IMR-90 (cell line): Measurements from ENCODE around the gene IQSEC3. TPM values are rescaled to one million over a fixed set of nuclear protein-coding genes. Genes with fewer than 3 reads are reported as not detected.

Experiments
- ATAC-seq: fragments of 200-7000 bp; cut with Tn5 transposase; 2 replicates; pipeline ENCODE4 v1.9.1; 2020; ENCODE audit warnings: low read depth, mild to moderate bottlenecking, moderate library complexity
- BruUV-seq: library from RNA; stranded (reverse); fragments of 400-500 nt; replicated peaks from 2 replicates; lab custom pipeline; 2021; lab: Mats Ljungman, UMichigan
- CTCF ChIA-PET: fragments of 300-600 bp; formaldehyde crosslinking; extraction: SDS; loops from one replicate; lab custom pipeline; 2021; ENCODE audit warnings: antibody characterized with exemption; lab: Yijun Ruan, JAX
- POLR2A ChIA-PET: fragments of 300-600 bp; sonication (Branson Sonifier 250); formaldehyde crosslinking; loops from one replicate; lab custom pipeline; 2022; ENCODE audit warnings: antibody characterized with exemption; ENCODE audit not compliant: unreplicated experiment; lab: Charles Lee
- DNase-seq: peaks from one replicate; pipeline ENCODE4 v3.0.0; 2013
- H2AFZ ChIP-seq: replicated peaks from 2 replicates; pipeline ENCODE3; 2013; ENCODE audit warnings: low read length, mild to moderate bottlenecking; ENCODE audit not compliant: poor library complexity
- H2AK5ac ChIP-seq: 2 replicates; pipeline ENCODE4 v1.6.1; 2013; ENCODE audit warnings: low read depth, low read length, inconsistent platforms
- H2AK9ac ChIP-seq: replicated peaks from 2 replicates; pipeline ENCODE3; 2013; ENCODE audit warnings: mild to moderate bottlenecking, low read depth, low read length, moderate library complexity; ENCODE audit not compliant: poor library complexity
- H2BK120ac ChIP-seq: 2 replicates; pipeline ENCODE4 v1.6.1; 2013; ENCODE audit warnings: low read depth, low read length, inconsistent platforms
- H2BK15ac ChIP-seq: 3 replicates; pipeline ENCODE4 v1.6.1; 2013; ENCODE audit warnings: low read depth, low read length, inconsistent platforms
- H2BK20ac ChIP-seq: 2 replicates; pipeline ENCODE4 v1.6.1; 2013; ENCODE audit warnings: low read depth, mild to moderate bottlenecking, inconsistent platforms, low read length, moderate library complexity
- H2BK5ac ChIP-seq: 2 replicates; pipeline ENCODE4 v1.6.1; 2013; ENCODE audit warnings: mild to moderate bottlenecking, low read depth, low read length, inconsistent platforms; ENCODE audit not compliant: poor library complexity, severe bottlenecking
- H3K14ac ChIP-seq: replicated peaks from 2 replicates; pipeline ENCODE4 v1.6.1; 2013; ENCODE audit warnings: low read depth, low read length, inconsistent platforms
- H3K18ac ChIP-seq: 2 replicates; pipeline ENCODE4 v1.6.1; 2013; ENCODE audit warnings: low read depth, low read length, control low read depth
- H3K23ac ChIP-seq: 2 replicates; pipeline ENCODE4 v1.6.1; 2013; ENCODE audit warnings: low read depth, low read length, inconsistent platforms
- H3K27ac ChIP-seq: 2 replicates; pipeline ENCODE4 v1.5.1; 2013; ENCODE audit warnings: mild to moderate bottlenecking, control low read depth, low read length; ENCODE audit not compliant: insufficient read depth
- H3K27me3 ChIP-seq: 2 replicates; pipeline ENCODE4 v1.6.1; 2013; ENCODE audit warnings: low read length; ENCODE audit not compliant: control insufficient read depth, insufficient read depth
- H3K36me3 ChIP-seq: 2 replicates; pipeline ENCODE4 v1.6.1; 2013; ENCODE audit warnings: low read length, mixed read lengths; ENCODE audit not compliant: control insufficient read depth, insufficient read depth
- H3K4ac ChIP-seq: 2 replicates; pipeline ENCODE4 v1.6.1; 2013; ENCODE audit warnings: low read depth, low read length, inconsistent platforms
- H3K4me1 ChIP-seq: 2 replicates; pipeline ENCODE4 v1.6.1; 2013; ENCODE audit warnings: low read length, mixed read lengths; ENCODE audit not compliant: control insufficient read depth, insufficient read depth
- H3K4me2 ChIP-seq: 2 replicates; pipeline ENCODE4 v1.6.1; 2013; ENCODE audit warnings: low read depth, mild to moderate bottlenecking, control low read depth, low read length, moderate library complexity
- H3K4me3 ChIP-seq: 2 replicates; pipeline ENCODE4 v1.5.1; 2013; ENCODE audit warnings: low read depth, mild to moderate bottlenecking, control low read depth, low read length, moderate library complexity; ENCODE audit not compliant: insufficient read depth
- H3K56ac ChIP-seq: 2 replicates; pipeline ENCODE4 v1.6.1; 2013; ENCODE audit warnings: low read length, inconsistent platforms; ENCODE audit not compliant: insufficient read depth; ENCODE audit errors: extremely low read depth
- H3K79me1 ChIP-seq, 2 experiments: 2 replicates each; pipeline ENCODE4 v1.6.1; 2013; ENCODE audit warnings: low read length in 2 of 2, inconsistent platforms in 1 of 2, low read depth in 1 of 2
- H3K9ac ChIP-seq: 2 replicates; pipeline ENCODE4 v1.6.1; 2013; ENCODE audit warnings: low read depth, low read length, control low read depth
- H3K9me1 ChIP-seq: 2 replicates; pipeline ENCODE4 v1.6.1; 2013; ENCODE audit warnings: low read length, inconsistent platforms; ENCODE audit not compliant: insufficient read depth
- H3K9me3 ChIP-seq: 2 replicates; pipeline ENCODE4 v1.6.1; 2013; ENCODE audit warnings: low read length; ENCODE audit not compliant: control insufficient read depth, insufficient read depth
- H4K20me1 ChIP-seq: 2 replicates; pipeline ENCODE4 v1.6.1; 2013; ENCODE audit warnings: low read length, inconsistent platforms; ENCODE audit not compliant: insufficient read depth
- H4K5ac ChIP-seq: 2 replicates; pipeline ENCODE4 v1.6.1; 2013; ENCODE audit warnings: mild to moderate bottlenecking, low read depth, low read length, control low read depth
- H4K8ac ChIP-seq, 2 experiments: 2 replicates each; pipeline ENCODE4 v1.6.1; 2013; ENCODE audit warnings: low read depth in 2 of 2, low read length in 2 of 2, control low read depth in 1 of 2, inconsistent platforms in 1 of 2
- H4K91ac ChIP-seq: 2 replicates; pipeline ENCODE4 v1.6.1; 2013; ENCODE audit warnings: low read depth, low read length, inconsistent platforms; ENCODE audit not compliant: insufficient read depth
- BHLHE40 ChIP-seq: fragments of 150-350 bp; IDR thresholded peaks from 2 replicates; pipeline ENCODE4 v1.6.1; 2016; ENCODE audit warnings: mild to moderate bottlenecking, low read depth, low read length
- CEBPB ChIP-seq: IDR thresholded peaks from 2 replicates; pipeline ENCODE4 v1.6.1; 2012; ENCODE audit warnings: low read depth, low read length, improper control_type of control experiment
- CHD1 ChIP-seq: IDR thresholded peaks from 2 replicates; pipeline ENCODE4 v1.6.1; 2012; ENCODE audit warnings: low read depth, low read length, improper control_type of control experiment
- CTCF ChIP-seq: conservative IDR thresholded peaks from 2 replicates; pipeline ENCODE4 v1.5.1; 2012; ENCODE audit warnings: mild to moderate bottlenecking, low read depth, low read length, improper control_type of control experiment
- ELK1 ChIP-seq: fragments of 150-350 bp; IDR thresholded peaks from 2 replicates; pipeline ENCODE4 v1.6.1; 2016; ENCODE audit warnings: low read depth, mild to moderate bottlenecking, low read length, moderate library complexity, borderline replicate concordance
- FOS ChIP-seq: fragments of 150-350 bp; IDR thresholded peaks from 2 replicates; pipeline ENCODE4 v1.6.1; 2016; ENCODE audit warnings: low read depth, low read length
- MAFK ChIP-seq: IDR thresholded peaks from 2 replicates; pipeline ENCODE4 v1.6.1; 2012; ENCODE audit warnings: low read depth, low read length, improper control_type of control experiment
- MAZ ChIP-seq: IDR thresholded peaks from 2 replicates; pipeline ENCODE4 v1.6.1; 2012; ENCODE audit warnings: low read depth, mild to moderate bottlenecking, low read length, improper control_type of control experiment, moderate library complexity, borderline replicate concordance
- MXI1 ChIP-seq: IDR thresholded peaks from 2 replicates; pipeline ENCODE4 v1.6.1; 2012; ENCODE audit warnings: low read depth, mild to moderate bottlenecking, low read length, moderate library complexity, borderline replicate concordance
- NFE2L2 ChIP-seq: fragments of 150-350 bp; IDR thresholded peaks from 2 replicates; pipeline ENCODE4 v1.6.1; 2016; ENCODE audit warnings: low read depth, mild to moderate bottlenecking, low read length
- RCOR1 ChIP-seq: IDR thresholded peaks from 2 replicates; pipeline ENCODE4 v1.6.1; 2012; ENCODE audit warnings: mild to moderate bottlenecking, low read length, improper control_type of control experiment; ENCODE audit not compliant: insufficient replicate concordance
- RFX5 ChIP-seq: IDR thresholded peaks from 2 replicates; pipeline ENCODE4 v1.8.0; 2012; ENCODE audit warnings: low read depth, mild to moderate bottlenecking, low read length, moderate library complexity
- USF2 ChIP-seq: fragments of 150-350 bp; IDR thresholded peaks from 2 replicates; pipeline ENCODE4 v1.6.1; 2017; ENCODE audit warnings: mild to moderate bottlenecking, antibody characterized with exemption, low read length, low read depth
- WGBS, 2 experiments: methylation state at CpG; one replicate each; pipeline versions ENCODE4 v1.1.5 to v1.1.7; 2013; ENCODE audit warnings: missing lambda C conversion rate in 2 of 2; ENCODE audit not compliant: insufficient read length in 1 of 2; ENCODE audit errors: extremely low coverage in 2 of 2; 5-methylcytosine and 5-hydroxymethylcytosine counted together
- dilution Hi-C: fragments of 300-500 bp; cut with HindIII; formaldehyde crosslinking; loops from one replicate; pipeline ENCODE4 v1.14.3; 2018; ENCODE audit warnings: low sequenced_read_pairs; ENCODE audit not compliant: unreplicated experiment
- in situ Hi-C: fragments of 300-500 bp; cut with MboI; formaldehyde crosslinking; loops from 3 replicates; pipeline ENCODE4 v1.14.3; 2019; ENCODE audit warnings: low sequenced_read_pairs, inconsistent platforms, mixed read lengths
- intact Hi-C: fragments of 100-400 bp; cut with micrococcal nuclease; formaldehyde crosslinking; loops from 2 replicates; pipeline ENCODE4 v1.10.0; 2022
- polyA plus RNA-seq, 3 experiments: library from polyadenylated mRNA; depleted of rRNA; stranded (reverse); fragments of >200 nt; gene quantifications; 2 replicates each; pipeline ENCODE4 v1.2.3, GENCODE V29; 2012; ENCODE audit warnings: low replicate concordance in 1 of 3
- total RNA-seq: library from RNA; depleted of rRNA; stranded (reverse); fragments of >200 nt; gene quantifications from 2 replicates; pipeline ENCODE4 v1.2.3, GENCODE V29; 2012

IQSEC3 gene
- total and polyA plus RNA-seq, 2 of the 4 experiments (the other 2 are of a cell fraction), result 0.10 TPM; not detected in 1

- no peaks in the 10 kb centered on the region for H4K20me1 ChIP-seq
- no peak overlapping the region for H2AFZ ChIP-seq
- H3K27ac ChIP-seq, result no peak overlapping the region
- WGBS, 2 experiments, result no CpG with 5 or more reads among the region's 6 CpGs
- BruUV-seq, result no TSS peak
- dilution Hi-C loops, result no loop called here
- H3K4me2 ChIP-seq, result no peak overlapping the region
- no peak overlapping the region for H3K14ac ChIP-seq
- H4K91ac ChIP-seq, result no peak overlapping the region
- H4K8ac ChIP-seq, result no peak overlapping the region
- H3K27me3 ChIP-seq, result peaks cover 21% of the 10 kb centered on the region
- no peak overlapping the region for H3K4ac ChIP-seq
- TF ChIP-seq RCOR1 (no peak), RFX5 (no peak), ELK1 (no peak), CHD1 (no peak), CTCF (no peak), USF2 (no peak), FOS (no peak), NFE2L2 (no peak), MAZ (no peak), MAFK (no peak), MXI1 (no peak), CEBPB (no peak), BHLHE40 (no peak)
- in situ Hi-C loops, result no loop called here
- no peak overlapping the region for H2BK20ac ChIP-seq
- peaks cover 2% of the 10 kb centered on the region; the same call in 1 of the 2 replicates for H3K4me1 ChIP-seq
- H2AK9ac ChIP-seq, result no peak overlapping the region
- no peak overlapping the region for H2BK5ac ChIP-seq
- ChIA-PET CTCF (no interaction called here), POLR2A (no interaction called here)
- no peaks in the 10 kb centered on the region; the same call in 1 of the 2 replicates for H3K9me3 ChIP-seq
- no peak overlapping the region for H3K18ac ChIP-seq
- no peaks in the 10 kb centered on the region for H3K79me1 ChIP-seq
- H3K4me3 ChIP-seq, result no peak overlapping the region
- no peak overlapping the region for H2AK5ac ChIP-seq
- no peaks in the 10 kb centered on the region for H3K36me3 ChIP-seq
- DNase-seq (no peak), ATAC-seq (no peak)
- no peak overlapping the region for H3K56ac ChIP-seq
- intact Hi-C loops, result no loop called here
- H2BK15ac ChIP-seq, result no peak overlapping the region
- H4K5ac ChIP-seq, result no peak overlapping the region
- no peak overlapping the region for H3K23ac ChIP-seq
- H2BK120ac ChIP-seq, result no peak overlapping the region
- no peaks in the 10 kb centered on the region; the same call in 1 of the 2 replicates for H3K9me1 ChIP-seq
- no peak overlapping the region for H3K9ac ChIP-seq
These were observed 26.9 kb downstream of the IQSEC3 start for GRCh38 chr12:93266-94005.
